GM21447 (cell line): ENCODE data around the gene FAM234B.
"Not testable (repeated sequence)": the region's sequence is repeated elsewhere in the genome, so short reads cannot be mapped to it uniquely, and the experiment has no call there.

Experiments
- ATAC-seq: cut with Tn5 transposase; IDR thresholded peaks from one replicate; pipeline ENCODE4 v1.9.1; 2021; ENCODE audit not compliant: unreplicated experiment

The FAM234B gene

DNA sequence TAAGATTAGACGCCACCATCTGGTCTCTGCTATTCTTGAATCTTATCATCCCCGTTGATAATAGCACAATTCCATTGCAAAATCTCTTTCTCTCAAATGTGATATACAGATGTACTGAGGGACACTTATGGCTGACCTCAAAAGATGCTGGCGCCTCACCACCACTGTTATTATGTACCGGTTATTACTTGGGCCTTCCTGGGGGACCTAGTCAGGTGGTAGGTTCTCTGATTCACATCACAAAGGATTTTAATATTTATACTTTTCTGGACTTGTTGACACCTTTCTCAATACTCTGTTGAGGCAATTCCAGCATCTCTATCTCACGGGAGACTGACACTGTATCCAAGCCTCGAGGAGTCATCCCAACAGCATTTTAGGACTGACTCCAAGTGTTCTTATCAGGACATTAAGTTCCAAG is 21.3 kb upstream of the FAM234B start:
- no peak for ATAC-seq

DNA sequence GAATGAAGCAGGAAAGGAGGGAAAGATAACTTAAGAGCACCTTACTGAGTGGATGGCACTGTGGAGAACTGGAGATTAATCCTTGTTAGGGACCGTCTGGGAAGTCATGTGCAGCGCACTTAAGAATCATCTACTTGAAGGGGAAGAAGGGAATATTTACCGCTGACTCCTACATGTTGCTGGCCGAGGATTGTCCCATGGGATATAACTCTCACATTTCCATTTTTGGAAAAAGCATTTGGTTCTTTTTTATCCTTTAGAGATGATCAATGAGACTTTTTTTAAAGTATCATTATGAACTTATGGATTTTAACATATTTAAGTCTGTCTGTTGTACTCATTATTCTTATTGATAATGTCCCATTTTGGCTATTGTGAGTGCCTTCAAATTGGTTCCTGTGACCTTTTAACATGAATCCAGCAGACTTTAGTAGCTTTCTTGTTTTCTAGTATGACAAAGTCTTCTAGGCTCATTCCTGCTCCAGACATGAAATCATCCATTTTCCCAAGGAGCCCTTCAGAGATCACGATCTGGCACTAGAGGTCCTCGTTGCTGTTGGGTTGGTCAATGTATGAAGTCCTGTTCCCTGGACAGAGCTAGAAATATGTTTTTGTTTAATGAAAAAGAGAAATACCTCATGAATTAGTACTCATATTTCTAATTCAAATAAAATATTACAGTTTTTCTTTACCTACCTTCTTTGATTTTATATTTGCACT is 20.2 kb upstream of the FAM234B start:
- ATAC-seq, result no peak

DNA sequence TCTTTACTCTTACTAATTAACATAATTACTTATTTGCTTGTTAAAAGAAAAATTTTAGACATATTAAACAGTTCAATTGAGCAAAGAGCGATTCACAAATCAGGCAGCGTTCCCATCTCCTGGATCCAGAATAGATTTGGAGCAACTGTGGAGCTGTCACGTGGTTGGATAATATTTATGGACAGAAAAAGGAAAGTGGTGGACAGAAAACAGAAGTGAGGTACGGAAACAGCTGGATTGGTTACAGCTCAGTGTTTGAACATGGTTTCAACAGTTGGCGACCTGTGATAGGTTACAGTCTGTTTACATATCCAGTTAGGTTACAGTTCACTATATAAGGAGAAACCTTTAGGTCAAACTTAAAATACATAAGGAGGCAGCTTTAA is 19.7 kb upstream of the FAM234B start:
- ATAC-seq, result no peak

GRCh38 chr12:13026286-13026685 is 17.9 kb upstream of the FAM234B start:
- ATAC-seq, result no peak

- no peak for ATAC-seq
These were observed 17.1 kb upstream of the FAM234B start for GRCh38 chr12:13027032-13027431.

- ATAC-seq, result no peak
These were observed 16.7 kb upstream of the FAM234B start for GRCh38 chr12:13027508-13027907.

DNA sequence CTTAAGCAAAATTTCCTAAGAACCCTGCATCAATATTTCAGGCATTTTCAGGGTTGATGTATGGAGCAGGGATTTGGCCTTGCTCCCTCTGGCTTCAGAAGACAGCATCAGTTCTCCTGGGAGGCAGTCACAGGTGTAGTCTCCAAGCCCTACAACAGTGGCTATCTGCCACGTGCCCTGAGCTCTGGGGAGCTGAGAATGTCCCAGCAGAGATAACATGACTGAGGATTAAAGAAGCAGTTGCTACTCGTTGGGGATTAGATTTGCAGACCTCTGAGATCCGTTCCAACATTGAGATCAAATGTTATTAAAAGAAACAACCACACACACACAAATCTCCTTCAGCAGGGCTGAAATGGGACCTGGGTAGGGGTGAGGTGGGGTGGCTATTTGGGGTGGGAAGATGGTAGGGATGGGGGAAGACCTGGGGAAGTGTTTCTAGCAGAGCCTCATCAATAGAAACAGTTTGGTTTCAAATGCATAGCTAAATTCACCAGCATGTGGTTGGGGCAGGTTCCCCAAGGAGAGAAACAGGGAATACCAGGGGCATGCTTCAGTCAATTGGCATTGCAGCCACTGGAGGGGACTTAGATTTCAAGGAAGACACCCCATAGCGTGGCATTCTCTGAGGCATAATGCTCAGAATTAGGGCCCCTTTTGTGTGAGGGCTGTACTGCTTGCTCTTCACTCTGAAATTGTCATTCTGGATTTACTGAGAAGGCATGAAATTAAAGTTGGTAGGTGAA is 15.2 kb upstream of the FAM234B start:
- no peak for ATAC-seq

DNA sequence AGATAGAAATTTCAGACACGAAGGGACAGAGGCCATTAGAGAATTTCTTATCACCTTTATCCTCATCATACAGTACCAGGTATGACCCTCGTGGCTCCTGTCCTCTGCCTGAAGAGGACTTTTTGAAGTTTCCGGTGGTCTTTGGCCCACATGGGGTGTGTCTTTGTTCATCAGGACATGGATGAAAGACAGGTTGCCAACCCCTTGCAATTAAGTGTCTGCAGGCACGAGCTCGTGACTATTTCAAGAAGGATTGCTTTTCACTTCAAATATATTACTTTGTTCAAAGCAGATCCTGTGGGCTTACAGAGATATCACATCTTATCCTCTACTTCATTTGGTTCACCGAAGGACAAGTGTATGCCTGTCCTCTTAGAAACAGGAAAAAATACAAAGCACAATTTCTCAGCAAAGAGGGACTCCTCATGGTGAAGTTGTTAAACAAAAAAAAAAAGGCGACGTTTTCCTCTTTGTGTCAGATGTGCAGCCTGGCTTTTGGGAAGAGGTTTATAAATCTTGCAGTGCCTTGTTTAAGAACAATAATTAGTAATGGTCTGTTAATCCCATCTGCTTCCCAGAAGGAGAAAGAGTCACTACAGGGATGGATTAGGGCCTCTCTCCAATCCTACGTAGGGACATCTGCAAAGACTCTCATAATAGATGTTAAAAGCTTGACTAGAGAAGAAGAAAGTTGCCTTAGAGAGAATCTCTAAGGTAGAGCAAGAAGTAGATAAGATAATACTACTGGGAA is 13.5 kb upstream of the FAM234B start:
- no peak for ATAC-seq

GRCh38 chr12:13032164-13032563 is 12.0 kb upstream of the FAM234B start:
- ATAC-seq, result no peak

- no peak for ATAC-seq
These were observed 10.7 kb upstream of the FAM234B start for GRCh38 chr12:13033476-13033875.

- ATAC-seq, result not testable (repeated sequence)
These were observed 8.8 kb upstream of the FAM234B start for GRCh38 chr12:13035335-13035734.

GRCh38 chr12:13036881-13037280 is 7.3 kb upstream of the FAM234B start:
- no peak for ATAC-seq

- no peak for ATAC-seq
These were observed 5.6 kb upstream of the FAM234B start for GRCh38 chr12:13038491-13039161.

DNA sequence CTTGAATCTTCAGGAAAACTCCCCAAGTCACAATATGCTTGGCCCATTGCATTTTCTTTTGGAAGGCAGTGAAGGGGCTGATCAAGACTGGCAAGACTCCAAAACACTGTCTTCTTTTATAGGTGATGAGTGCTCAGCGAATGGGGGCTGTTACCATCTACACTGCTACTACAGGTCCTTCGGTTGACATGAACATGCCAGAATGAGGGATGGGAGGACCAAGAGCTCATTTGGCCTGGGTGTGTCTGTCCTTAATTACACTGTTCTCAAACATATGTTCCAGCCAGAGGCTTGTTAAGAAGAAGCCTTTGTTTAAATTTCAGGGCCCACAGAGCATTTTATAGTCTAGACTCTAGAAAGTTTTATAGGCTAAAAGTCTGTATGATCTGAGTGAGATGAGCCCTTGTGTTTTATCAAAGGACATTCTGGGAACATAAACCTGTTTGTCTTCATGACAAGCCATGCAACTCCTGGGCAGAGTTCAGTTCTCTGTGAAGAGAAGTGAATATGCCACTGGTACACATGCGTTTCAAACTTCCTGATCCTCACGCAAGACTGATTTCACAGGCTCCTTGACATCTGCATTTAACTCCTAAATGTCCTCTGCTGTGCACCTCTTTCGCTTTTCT is 4.7 kb upstream of the FAM234B start:
- no peak for ATAC-seq

DNA sequence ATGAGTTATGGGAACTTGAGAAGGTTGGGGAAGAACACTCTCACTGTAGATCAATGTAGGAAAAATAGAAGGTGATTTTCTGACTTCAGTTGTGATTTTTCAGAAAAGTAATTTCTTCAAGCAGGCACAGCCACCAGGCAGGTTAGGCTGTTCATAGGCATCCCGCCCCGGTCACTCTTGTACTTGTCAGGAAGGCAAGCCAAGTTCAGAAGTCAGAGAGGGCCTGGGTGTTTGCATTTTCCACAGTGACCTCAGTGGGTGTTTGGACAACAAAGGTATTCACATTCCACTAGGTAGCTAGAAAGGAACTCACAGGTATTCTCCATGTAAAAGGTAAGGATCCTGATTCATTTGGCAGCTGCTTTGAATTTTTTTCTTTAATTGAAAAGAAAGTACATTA is 3.0 kb upstream of the FAM234B start:
- ATAC-seq, result no peak

DNA sequence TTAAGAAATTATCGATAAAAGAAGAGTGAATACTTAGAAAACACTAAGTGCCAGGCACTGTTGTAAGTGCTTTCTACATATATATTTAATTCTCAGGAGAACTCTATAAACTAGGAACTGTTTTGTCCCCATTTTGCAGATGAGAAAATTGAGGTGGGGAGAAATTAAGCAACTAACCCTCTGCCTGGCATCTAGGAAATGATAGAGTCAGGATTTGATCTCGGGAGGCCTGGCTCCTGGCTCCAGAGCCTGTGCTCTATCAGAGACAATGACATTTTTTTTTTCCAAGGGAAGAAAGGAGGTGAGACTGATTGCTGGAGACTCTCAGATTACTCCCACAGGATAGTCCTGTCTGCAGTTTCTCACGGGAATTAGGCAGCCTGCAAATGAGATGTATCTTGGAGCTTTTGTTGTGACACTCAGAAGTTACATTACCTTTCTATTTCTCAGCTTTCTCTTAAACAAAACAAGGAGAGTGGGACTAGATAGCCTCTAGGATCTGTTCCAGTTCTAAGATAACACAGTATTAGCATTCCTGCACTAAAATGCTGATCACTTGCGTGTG is 1.4 kb upstream of the FAM234B start:
- ATAC-seq, result no peak

DNA sequence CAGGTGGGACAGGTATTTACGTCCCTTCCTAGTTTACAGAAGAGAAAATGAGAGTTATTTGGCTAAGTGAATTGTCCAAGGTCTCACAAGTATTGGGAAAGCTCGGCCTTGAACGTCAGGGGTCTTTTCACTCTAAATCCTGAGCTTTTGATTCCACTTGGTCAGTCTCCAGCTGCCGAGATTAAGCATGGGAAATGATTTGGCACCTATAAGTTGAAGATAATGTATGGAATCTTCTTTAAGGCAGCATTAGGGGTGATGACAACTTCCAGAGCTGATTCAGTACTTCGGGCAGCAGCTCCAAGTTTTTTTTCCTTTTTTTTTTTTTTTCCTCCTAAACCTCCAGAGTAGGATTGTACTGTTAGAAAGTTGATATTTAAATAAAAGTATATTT is 722 bp downstream of the FAM234B start:
- no peak for ATAC-seq

- ATAC-seq, result no peak
These were observed 1.6 kb downstream of the FAM234B start for GRCh38 chr12:13045816-13046215.

GRCh38 chr12:13046964-13047363 is 2.8 kb downstream of the FAM234B start:
- ATAC-seq, result peak; percentile 57

GRCh38 chr12:13049816-13050215 is 5.6 kb downstream of the FAM234B start:
- ATAC-seq, result no peak

GRCh38 chr12:13052421-13052820 is 8.2 kb downstream of the FAM234B start:
- ATAC-seq, result no peak
